RWPE1 (cell line): Measurements from ENCODE around the gene ARSD.
"Not testable (repeated sequence)": the region's sequence is repeated elsewhere in the genome, so short reads cannot be mapped to it uniquely, and the experiment has no call there.

Experiments
- CTCF ChIA-PET: fragments of 350-600 bp; sonication (Branson Sonifier 250); formaldehyde crosslinking; extraction: SDS; loops from one replicate; lab custom pipeline; 2021; lab: Yijun Ruan, JAX
- POLR2A ChIA-PET: fragments of 400-600 bp; formaldehyde crosslinking; extraction: SDS; loops from one replicate; lab custom pipeline; 2020; ENCODE audit warnings: antibody characterized with exemption; ENCODE audit not compliant: low non-redundant PET; lab: Yijun Ruan, JAX
- DNase-seq: peaks from one replicate; pipeline ENCODE4 v3.0.0; 2012; ENCODE audit warnings: low spot score
- H3K27ac ChIP-seq: fragments of 450-650 bp; 2 replicates; pipeline ENCODE4 v1.5.1; 2017
- CTCF ChIP-seq: fragments of 450-650 bp; conservative IDR thresholded peaks from 2 replicates; pipeline ENCODE4 v1.5.1; 2017; ENCODE audit warnings: low read depth, mild to moderate bottlenecking

The ARSD gene

GRCh38 chrX:2967584-2967983, 38.4 kb upstream of the ARSD start:
- CTCF ChIA-PET: no interaction called here
- POLR2A ChIA-PET: no interaction called here
- no peak overlapping the region for H3K27ac ChIP-seq
- TF ChIP-seq CTCF: no peak
- no peak for DNase-seq

GRCh38 chrX:2967012-2967411, 37.9 kb upstream of the ARSD start:
- POLR2A ChIA-PET: no interaction called here

GRCh38 chrX:2965965-2966364, 36.8 kb upstream of the ARSD start:
- H3K27ac ChIP-seq: no peak overlapping the region
- DNase-seq: no peak
- no peak for TF ChIP-seq CTCF
- ChIA-PET POLR2A (no interaction called here), CTCF (no interaction called here)

More at GRCh38 chrX:2967012-2967411, 37.9 kb upstream of the ARSD start:
- no peak overlapping the region for H3K27ac ChIP-seq
- CTCF ChIA-PET: no interaction called here
- DNase-seq: no peak
- no peak for TF ChIP-seq CTCF

- DNase-seq, POLR2A ChIA-PET, H3K27ac ChIP-seq: not testable (repeated sequence)
- CTCF ChIA-PET: interaction anchor here (0.5 kb wide), 1 partner anchor 21 kb away, joined by 4 read pairs; no protein-coding TSS in a partner anchor
Observed at GRCh38 chrX:2963992-2964794, 35.1 kb upstream of the ARSD start.

GRCh38 chrX:2963449-2963848, 34.3 kb upstream of the ARSD start:
- H3K27ac ChIP-seq, CTCF ChIA-PET: not testable (repeated sequence)

GRCh38 chrX:2962381-2962780, 33.2 kb upstream of the ARSD start:
- TF ChIP-seq CTCF: no peak
- no peak overlapping the region for H3K27ac ChIP-seq
- CTCF ChIA-PET: no interaction called here
- POLR2A ChIA-PET: no interaction called here
- no peak for DNase-seq

More at GRCh38 chrX:2963449-2963848, 34.3 kb upstream of the ARSD start:
- POLR2A ChIA-PET, DNase-seq: not testable (repeated sequence)

GRCh38 chrX:2960861-2961515, 31.8 kb upstream of the ARSD start:
- ChIA-PET CTCF (no interaction called here), POLR2A (no interaction called here)
- DNase-seq: no peak
- H3K27ac ChIP-seq: no peak overlapping the region
- TF ChIP-seq CTCF: no peak
